Thyroid gland (tissue), 4 donors: Measurements from ENCODE around the gene CFH. TPM values are rescaled to one million over a fixed set of nuclear protein-coding genes. Genes with fewer than 3 reads are reported as not detected.
"Not testable (repeated sequence)": the region's sequence is repeated elsewhere in the genome, so short reads cannot be mapped to it uniquely, and the experiment has no call there.

Experiments
- DNase-seq, 2 donors: peaks; one replicate each; pipeline ENCODE4 v3.0.0-alpha.2; 2019
- H3K27ac ChIP-seq, 3 donors: fragments of 200-600 bp; sonication (generic); 1 replicate in 2 of 3; 2 replicates in 1 of 3; pipeline ENCODE4 v1.5.1; 2016 to 2019; ENCODE audit warnings: mild to moderate bottlenecking in 1 of 3, moderate library complexity in 1 of 3
- H3K27me3 ChIP-seq: fragments of 200-600 bp; sonication (generic); one replicate; pipeline ENCODE4 v1.5.1; 2019
- H3K36me3 ChIP-seq, 2 donors: fragments of 200-600 bp; sonication (generic); one replicate each; pipeline ENCODE4 v1.5.1; 2016 to 2019
- H3K4me1 ChIP-seq, 2 donors: fragments of 200-600 bp; sonication (generic); one replicate each; pipeline ENCODE4 v1.5.1; 2017 to 2019
- H3K4me3 ChIP-seq, 3 donors: fragments of 200-600 bp; sonication (generic); replicated peaks in 1 of 3; 1 replicate in 2 of 3; 2 replicates in 1 of 3; pipeline ENCODE4 v1.5.1; 2016; ENCODE audit warnings: mild to moderate bottlenecking in 1 of 3
- H3K9me3 ChIP-seq: fragments of 200-600 bp; sonication (generic); one replicate; pipeline ENCODE4 v1.5.1; 2017
- CTCF ChIP-seq, 6 experiments: fragments of 200-600 bp in 3 of 6; fragments of 450-650 bp in 3 of 6; sonication (generic) in 3 of 6; IDR thresholded peaks; one replicate each; pipeline ENCODE4 v1.5.1; 2016 to 2019; ENCODE audit warnings: antibody characterized with exemption in 6 of 6, mild to moderate bottlenecking in 2 of 6, inconsistent platforms in 1 of 6, moderate library complexity in 1 of 6
- POLR2A ChIP-seq, 2 donors: fragments of 450-650 bp; IDR thresholded peaks; one replicate each; pipeline ENCODE4 v1.6.1; 2017; ENCODE audit warnings: antibody characterized with exemption in 2 of 2, mild to moderate bottlenecking in 2 of 2, moderate library complexity in 1 of 2
- WGBS, 2 donors: methylation state at CpG; one replicate each; pipeline ENCODE4 v1.1.5; 2017; 5-methylcytosine and 5-hydroxymethylcytosine counted together
- intact Hi-C: fragments of 100-400 bp; cut with DNase I; formaldehyde crosslinking; loops from one replicate; pipeline ENCODE4 v1.15.1; 2023
- total RNA-seq, 4 donors: library from RNA; depleted of rRNA; stranded (reverse); fragments of >200 nt; gene quantifications; one replicate each; pipeline ENCODE4 v1.2.3, GENCODE V29; 2016

CFH gene
- total RNA-seq, 4 donors from 2014 or later = 93.0 to 422 (median 229) TPM

GRCh38 chr1:196773713-196774112, 121.9 kb downstream of the CFH start:
- Histone ChIP-seq H3K27me3 (no peaks in the 10 kb centered on the region), H3K4me1 (no peaks in the 10 kb centered on the region), H3K9me3 (no peaks in the 10 kb centered on the region), H3K4me3 (no peak overlapping the region), H3K27ac (no peak overlapping the region), H3K36me3 (no peaks in the 10 kb centered on the region)
- DNase-seq = no peak
- intact Hi-C loops = no loop called here
- WGBS, 2 donors = 89 to 93% methylated on average over 1 of the region's 1 CpG
- no peak for TF ChIP-seq CTCF (IDR thresholded peaks at IDR 0.05)

GRCh38 chr1:196774175-196774574, 122.3 kb downstream of the CFH start:
- WGBS, 2 donors = 67 to 73% methylated on average over 2 of the region's 2 CpGs
- no peaks in the 10 kb centered on the region for H3K27me3 ChIP-seq
- no peak overlapping the region for H3K27ac ChIP-seq
- H3K36me3 ChIP-seq = no peaks in the 10 kb centered on the region
- TF ChIP-seq POLR2A (IDR thresholded peaks at IDR 0.05) = no peak
- no peak for TF ChIP-seq CTCF (IDR thresholded peaks at IDR 0.05)
- intact Hi-C loops = no loop called here
- no peak for DNase-seq
- H3K4me3 ChIP-seq = no peak overlapping the region
- H3K9me3 ChIP-seq = no peaks in the 10 kb centered on the region
- H3K4me1 ChIP-seq = no peaks in the 10 kb centered on the region

DNA sequence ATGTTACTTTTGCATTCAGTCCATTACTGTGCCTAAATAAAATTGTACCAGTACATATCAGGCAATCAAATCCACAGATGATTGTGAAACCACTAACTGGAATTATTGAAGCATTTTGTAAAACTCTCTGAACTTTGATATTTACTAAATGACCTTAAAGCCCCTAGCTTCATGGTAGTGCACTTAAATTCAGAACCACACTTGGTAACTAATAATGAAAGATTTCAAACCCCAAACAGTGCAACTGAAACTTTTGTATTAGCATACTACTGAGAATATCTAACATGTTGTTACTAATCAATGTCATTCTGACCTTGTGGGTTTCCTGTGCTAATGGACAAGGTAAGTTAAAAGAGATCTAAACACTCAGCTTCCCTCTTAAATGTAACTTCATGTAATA, 122.8 kb downstream of the CFH start, which contains the start of gene CFHR3:
Gene CFHR3 (plus strand): TSS at position 238 of the 400 bp plus-strand sequence. CDS start 47 bp downstream, at position 285.
- H3K27me3 ChIP-seq = no peaks in the 10 kb centered on the region
- no peak for DNase-seq
- H3K9me3 ChIP-seq = no peaks in the 10 kb centered on the region
- H3K4me3 ChIP-seq = no peak within 1 kb of the TSS
- intact Hi-C loops = no loop called here
- no peak for TF ChIP-seq CTCF (IDR thresholded peaks at IDR 0.05)
- TF ChIP-seq POLR2A (IDR thresholded peaks at IDR 0.05) = no peak
- H3K4me1 ChIP-seq = no peaks in the 10 kb centered on the region
- no peak within 1 kb of the TSS for H3K27ac ChIP-seq
- H3K36me3 ChIP-seq = no peaks in the 10 kb centered on the region

DNA sequence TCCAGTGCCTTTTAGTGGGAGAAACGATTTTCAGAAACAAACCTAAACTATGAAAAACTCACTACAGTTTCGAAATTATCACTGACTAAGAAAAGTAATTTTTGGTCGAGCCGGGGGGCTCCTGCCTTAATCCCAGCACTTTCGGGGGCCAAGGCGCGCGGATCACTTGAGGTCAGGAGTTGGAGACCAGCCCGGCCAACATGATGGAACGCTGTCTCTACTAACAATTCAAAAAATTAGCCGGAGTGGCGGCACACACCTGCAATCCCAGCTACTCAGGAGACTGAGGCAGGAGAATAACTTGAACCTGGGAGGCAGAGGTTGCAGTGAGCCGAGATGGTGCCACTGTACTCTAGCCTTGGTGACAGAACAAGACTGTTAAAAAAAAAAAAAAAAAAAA, 125.8 kb downstream of the CFH start:
- intact Hi-C loops = no loop called here
- DNase-seq = no peak
- Histone ChIP-seq H3K4me3 (no peak overlapping the region), H3K4me1 (no peaks in the 10 kb centered on the region), H3K27me3 (no peaks in the 10 kb centered on the region), H3K9me3 (no peaks in the 10 kb centered on the region), H3K27ac (no peak overlapping the region), H3K36me3 (no peaks in the 10 kb centered on the region)
- WGBS, 2 donors = 93 to 97% methylated on average over 13 of the region's 13 CpGs
- TF ChIP-seq POLR2A (IDR thresholded peaks at IDR 0.05) (no peak), CTCF (IDR thresholded peaks at IDR 0.05) (no peak)

DNA sequence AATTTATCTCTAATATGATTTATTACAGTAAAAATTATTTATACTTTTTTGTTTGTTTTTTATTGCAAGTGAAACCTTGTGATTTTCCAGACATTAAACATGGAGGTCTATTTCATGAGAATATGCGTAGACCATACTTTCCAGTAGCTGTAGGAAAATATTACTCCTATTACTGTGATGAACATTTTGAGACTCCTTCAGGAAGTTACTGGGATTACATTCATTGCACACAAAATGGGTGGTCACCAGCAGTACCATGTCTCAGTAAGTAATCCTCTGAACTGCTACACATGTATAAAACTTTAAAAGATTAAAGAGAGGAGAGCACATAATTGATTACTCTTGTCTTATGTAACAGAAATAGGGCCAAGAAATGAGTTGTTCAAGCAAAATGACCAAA, 127.2 kb downstream of the CFH start:
- intact Hi-C loops = no loop called here
- H3K4me3 ChIP-seq = no peak overlapping the region
- H3K4me1 ChIP-seq = no peaks in the 10 kb centered on the region
- TF ChIP-seq POLR2A (IDR thresholded peaks at IDR 0.05) (no peak), CTCF (IDR thresholded peaks at IDR 0.05) (no peak)
- H3K36me3 ChIP-seq = no peaks in the 10 kb centered on the region
- WGBS, 2 donors = 94 to 95% methylated on average over 1 of the region's 1 CpG
- no peak for DNase-seq
- no peak overlapping the region for H3K27ac ChIP-seq
- no peaks in the 10 kb centered on the region for H3K27me3 ChIP-seq
- no peaks in the 10 kb centered on the region for H3K9me3 ChIP-seq

GRCh38 chr1:196791252-196791651, 139.4 kb downstream of the CFH start:
- 80 to 93% methylated on average over 1 of the region's 1 CpG for WGBS, 2 donors
- H3K27ac ChIP-seq, DNase-seq, intact Hi-C loops, H3K4me1 ChIP-seq, H3K27me3 ChIP-seq, H3K36me3 ChIP-seq, H3K9me3 ChIP-seq, H3K4me3 ChIP-seq: not testable (repeated sequence)

DNA sequence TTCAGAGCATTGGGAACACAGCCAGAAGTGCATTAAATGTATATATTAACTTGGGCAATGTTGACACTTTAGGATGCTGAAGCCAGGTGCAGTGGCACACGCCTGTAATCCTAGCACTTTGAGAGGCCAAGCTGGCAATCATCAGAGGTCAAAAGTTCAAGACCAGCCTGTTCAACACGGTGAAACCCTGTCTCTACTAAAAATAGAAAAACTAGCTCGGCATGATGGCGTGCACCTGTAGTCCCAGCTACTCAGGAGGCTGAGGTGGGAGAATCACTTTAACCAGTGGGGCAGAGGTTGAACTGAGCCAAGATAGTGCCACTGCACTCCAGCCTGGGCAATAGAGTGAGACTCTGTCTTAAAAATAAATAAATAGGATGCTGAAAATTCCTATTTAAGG, 142.3 kb downstream of the CFH start:
- 27 to 38% methylated on average over 4 of the region's 4 CpGs for WGBS, 2 donors
- H3K27ac ChIP-seq, intact Hi-C loops, DNase-seq, H3K9me3 ChIP-seq, H3K36me3 ChIP-seq, H3K27me3 ChIP-seq, H3K4me3 ChIP-seq, H3K4me1 ChIP-seq: not testable (repeated sequence)
